Ascending aorta (tissue), 2 donors: ENCODE measurements around the gene SHISA7. TPM values are rescaled to one million over a fixed set of nuclear protein-coding genes. Genes with fewer than 3 reads are reported as not detected.

Source experiments
- DNase-seq, 2 donors: peaks; one replicate each; pipeline ENCODE4 v3.0.0-alpha.2; 2019; ENCODE audit warnings: low spot score in 2 of 2
- H3K27ac ChIP-seq, 2 donors: fragments of 200-600 bp; sonication (generic); one replicate each; pipeline ENCODE4 v1.5.1; 2016 to 2017; ENCODE audit warnings: mild to moderate bottlenecking in 1 of 2
- H3K27me3 ChIP-seq: fragments of 200-600 bp; sonication (generic); one replicate; pipeline ENCODE4 v1.5.1; 2017
- H3K36me3 ChIP-seq, 2 donors: fragments of 200-600 bp; sonication (generic); one replicate each; pipeline ENCODE4 v1.5.1; 2016
- H3K4me1 ChIP-seq, 2 donors: fragments of 200-600 bp; sonication (generic); one replicate each; pipeline ENCODE4 v1.5.1; 2016 to 2017; ENCODE audit warnings: mild to moderate bottlenecking in 1 of 2
- H3K4me3 ChIP-seq, 2 donors: fragments of 200-600 bp; sonication (generic); one replicate each; pipeline ENCODE4 v1.5.1; 2016 to 2017; ENCODE audit warnings: mild to moderate bottlenecking in 1 of 2
- H3K9me3 ChIP-seq, 2 donors: fragments of 200-600 bp; sonication (generic); one replicate each; pipeline ENCODE4 v1.5.1; 2016
- intact Hi-C: fragments of 100-400 bp; cut with DNase I; formaldehyde crosslinking; loops from one replicate; pipeline ENCODE4 v1.15.1; 2023
- total RNA-seq: library from RNA; depleted of rRNA; stranded (reverse); fragments of >200 nt; gene quantifications from one replicate; pipeline ENCODE4 v1.1.0, GENCODE V29; 2016
- TF ChIP-seq, protein P1 (sequence below), 3 experiments: fragments of 200-600 bp in 2 of 3; fragments of 450-650 bp in 1 of 3; sonication (generic) in 2 of 3; IDR thresholded peaks; one replicate each; pipeline ENCODE4 v1.5.1; 2016 to 2019; ENCODE audit warnings: antibody characterized with exemption in 3 of 3, mild to moderate bottlenecking in 1 of 3, moderate library complexity in 1 of 3

Gene SHISA7
- total RNA-seq, 1 donor from 2014 or later = 0.85 TPM

- peak within 1 kb of the TSS; percentile 68 to 91 for H3K4me3 ChIP-seq
- peaks cover 11 to 39% of the 10 kb centered on the region in 2 donors for H3K4me1 ChIP-seq
- no peaks in the 10 kb centered on the region for H3K9me3 ChIP-seq
- DNase-seq = peak; percentile 92 to 99
- TF ChIP-seq, protein P1, sequence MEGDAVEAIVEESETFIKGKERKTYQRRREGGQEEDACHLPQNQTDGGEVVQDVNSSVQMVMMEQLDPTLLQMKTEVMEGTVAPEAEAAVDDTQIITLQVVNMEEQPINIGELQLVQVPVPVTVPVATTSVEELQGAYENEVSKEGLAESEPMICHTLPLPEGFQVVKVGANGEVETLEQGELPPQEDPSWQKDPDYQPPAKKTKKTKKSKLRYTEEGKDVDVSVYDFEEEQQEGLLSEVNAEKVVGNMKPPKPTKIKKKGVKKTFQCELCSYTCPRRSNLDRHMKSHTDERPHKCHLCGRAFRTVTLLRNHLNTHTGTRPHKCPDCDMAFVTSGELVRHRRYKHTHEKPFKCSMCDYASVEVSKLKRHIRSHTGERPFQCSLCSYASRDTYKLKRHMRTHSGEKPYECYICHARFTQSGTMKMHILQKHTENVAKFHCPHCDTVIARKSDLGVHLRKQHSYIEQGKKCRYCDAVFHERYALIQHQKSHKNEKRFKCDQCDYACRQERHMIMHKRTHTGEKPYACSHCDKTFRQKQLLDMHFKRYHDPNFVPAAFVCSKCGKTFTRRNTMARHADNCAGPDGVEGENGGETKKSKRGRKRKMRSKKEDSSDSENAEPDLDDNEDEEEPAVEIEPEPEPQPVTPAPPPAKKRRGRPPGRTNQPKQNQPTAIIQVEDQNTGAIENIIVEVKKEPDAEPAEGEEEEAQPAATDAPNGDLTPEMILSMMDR (IDR thresholded peaks at IDR 0.05) = no peak
- intact Hi-C loops = loop anchor here (1.0 to 10.0 kb wide), 8 partner anchors 21 to 261 kb away; partner anchors contain the start of genes CCDC106, HSPBP1, ISOC2 and KMT5C
- no peaks in the 10 kb centered on the region for H3K27me3 ChIP-seq
- H3K27ac ChIP-seq = peak within 1 kb of the TSS; percentile 92 to 93
- H3K36me3 ChIP-seq = peaks cover 28 to 32% of the 10 kb centered on the region in 2 donors
Measured at GRCh38 chr19:55385724-55386492, 57.2 kb downstream of the SHISA7 start, which contains the start of gene RPL28. Gene RPL28 (plus strand): TSS chr19:55385932. CDS start chr19:55386358, 426 bp downstream.

DNA sequence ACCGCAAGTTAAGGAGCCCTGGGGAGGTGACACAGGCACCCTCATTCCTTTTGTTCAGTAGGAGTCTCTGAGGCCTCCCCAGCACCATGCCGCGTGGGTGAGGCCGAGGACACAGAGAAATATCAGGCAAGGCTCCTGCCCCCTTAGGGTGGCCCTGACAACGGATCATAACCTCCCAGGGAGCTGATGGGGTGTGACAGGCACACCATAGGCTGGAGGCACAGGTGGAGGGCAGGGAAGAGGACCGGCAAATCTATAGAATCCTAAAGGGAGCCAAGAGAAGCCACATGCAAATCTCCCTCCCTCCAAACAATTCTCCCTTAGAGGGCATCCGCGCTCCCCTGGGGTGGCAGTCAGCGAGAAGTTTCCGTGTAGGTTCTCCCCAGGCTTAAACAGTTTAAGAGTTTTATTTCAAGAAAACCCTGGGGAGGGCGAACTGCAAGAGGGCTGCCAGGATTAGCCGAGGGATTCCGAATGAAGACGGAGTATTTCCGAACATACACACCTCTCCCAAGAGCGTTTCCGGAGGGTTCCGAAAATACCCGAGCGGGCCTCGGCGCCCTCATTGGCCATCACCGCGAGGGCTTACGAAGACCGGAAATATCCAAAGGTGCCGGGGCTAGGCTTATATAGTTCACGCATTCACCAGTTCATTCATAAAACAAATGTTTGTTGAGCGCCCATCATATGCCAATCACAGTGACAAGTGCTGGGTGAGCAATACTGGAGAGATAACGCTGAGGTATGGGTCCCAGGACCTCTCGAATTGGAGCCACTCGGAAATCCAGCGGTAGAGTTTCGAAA lies 58.0 kb downstream of the SHISA7 start:
- intact Hi-C loops = loop anchor here (1.0 to 10.0 kb wide), 7 partner anchors 46 to 262 kb away; partner anchors contain the start of genes CCDC106, HSPBP1, ISOC2 and KMT5C
- Histone ChIP-seq H3K36me3 (peaks cover 25 to 27% of the 10 kb centered on the region in 2 donors), H3K27me3 (no peaks in the 10 kb centered on the region), H3K4me1 (peaks cover 11 to 39% of the 10 kb centered on the region in 2 donors), H3K27ac (peak overlapping the region; percentile 92 to 93), H3K4me3 (peak overlapping the region; percentile 68 to 91), H3K9me3 (no peaks in the 10 kb centered on the region)
- peak; percentile 89 to 98 for DNase-seq
- TF ChIP-seq, protein P1 (IDR thresholded peaks at IDR 0.05) = no peak

- H3K36me3 ChIP-seq = peaks cover 20 to 23% of the 10 kb centered on the region in 2 donors
- H3K9me3 ChIP-seq = no peaks in the 10 kb centered on the region
- DNase-seq = no peak
- peak within 1 kb of the TSS; percentile 92 to 93 for H3K27ac ChIP-seq
- TF ChIP-seq, protein P1 (IDR thresholded peaks at IDR 0.05) = peak in 1 of 3 experiments; percentile 2
- peaks cover 11 to 39% of the 10 kb centered on the region in 2 donors for H3K4me1 ChIP-seq
- H3K4me3 ChIP-seq = peak within 1 kb of the TSS; percentile 68 to 91
- intact Hi-C loops = loop anchor here (2.0 to 10.0 kb wide), 3 partner anchors 76 to 200 kb away; partner anchors contain the start of genes ISOC2 and ZNF579
- H3K27me3 ChIP-seq = no peaks in the 10 kb centered on the region
Measured at GRCh38 chr19:55384131-55384919, 58.8 kb downstream of the SHISA7 start, which contains the start of gene TMEM238. Gene TMEM238 (minus strand): TSS chr19:55384292. CDS start chr19:55384259, 33 bp downstream.

GRCh38 chr19:55383279-55384130 lies 59.6 kb downstream of the SHISA7 start:
- Histone ChIP-seq H3K27ac (peak overlapping the region; percentile 42 to 92), H3K27me3 (no peaks in the 10 kb centered on the region), H3K36me3 (peaks cover 12 to 15% of the 10 kb centered on the region in 2 donors), H3K4me3 (peak overlapping the region; percentile 48 to 68), H3K4me1 (peaks cover 11 to 35% of the 10 kb centered on the region in 2 donors), H3K9me3 (no peaks in the 10 kb centered on the region)
- peak in 1 of 2 donors; percentile 78 for DNase-seq
- intact Hi-C loops = loop anchor here (2.0 to 10.0 kb wide), 3 partner anchors 77 to 201 kb away; partner anchors contain the start of genes ISOC2 and ZNF579
- TF ChIP-seq, protein P1 (IDR thresholded peaks at IDR 0.05) = peak in 2 of 3 experiments; percentile 17 to 27
